DMS 273 treated with DMSO at 0.1 percent for 48 hours (cell line): ENCODE data around the gene ZNG1C.
"Not testable (repeated sequence)": the region's sequence is repeated elsewhere in the genome, so short reads cannot be mapped to it uniquely, and the experiment has no call there.

Experiments used
- DNase-seq: peaks from one replicate; lab custom pipeline; 2025; lab: John Stamatoyannopoulos, UW

Gene ZNG1C

DNA sequence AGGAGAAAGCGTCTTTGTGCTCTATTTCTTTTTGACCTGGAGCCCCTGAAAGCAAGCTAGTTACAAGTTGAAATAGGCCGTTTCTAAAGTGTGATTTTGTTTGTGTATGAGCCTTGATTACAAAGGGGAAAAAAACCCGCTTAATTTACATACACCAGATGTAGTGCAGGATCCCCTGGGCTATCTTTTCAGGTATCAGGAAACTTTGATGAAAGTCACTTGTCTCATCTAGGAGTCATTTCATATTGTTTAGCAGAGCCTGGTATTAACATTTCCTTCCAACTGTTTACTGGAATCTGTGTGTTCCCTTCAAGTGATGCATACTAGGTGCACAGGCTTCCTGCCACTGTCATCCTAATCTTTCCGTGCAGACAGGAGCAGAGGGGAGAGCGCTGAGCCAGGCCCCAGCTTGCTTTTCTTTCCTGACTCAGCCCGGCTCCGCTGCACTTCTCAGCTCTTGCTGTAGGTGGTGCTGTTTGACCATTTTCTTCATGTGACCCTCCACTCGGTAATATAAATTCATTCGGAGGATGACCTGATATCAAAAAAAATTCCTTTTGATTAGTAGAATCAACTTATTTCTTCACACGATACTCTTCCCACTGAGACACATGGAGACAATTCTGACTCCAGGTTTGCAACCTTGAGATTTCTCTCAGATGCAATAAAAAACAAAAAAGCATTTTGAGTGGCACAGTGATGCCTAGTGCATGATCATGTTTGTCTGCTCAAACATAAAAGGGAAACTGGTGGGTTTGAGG is 100.7 kb downstream of the ZNG1C start:
- DNase-seq = not testable (repeated sequence)

DNA sequence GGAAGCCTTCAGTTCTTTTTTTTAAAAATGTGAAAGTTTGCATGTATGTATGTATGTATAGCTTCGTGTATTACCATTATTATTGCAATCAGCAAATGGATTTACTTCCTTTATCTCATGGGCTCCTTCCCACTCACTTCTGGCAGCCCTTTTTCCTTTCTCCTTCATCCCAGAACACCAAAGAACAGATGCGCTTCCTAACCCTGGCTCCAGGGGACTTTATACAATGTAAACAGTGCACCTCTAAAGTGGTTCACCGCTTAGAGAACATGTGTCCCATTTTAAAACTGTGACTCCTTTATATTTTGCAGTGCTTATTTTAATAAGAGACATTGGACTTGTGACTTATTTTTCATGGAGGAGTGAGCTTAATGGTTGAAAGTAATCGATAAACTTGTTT is 101.5 kb downstream of the ZNG1C start:
- DNase-seq = not testable (repeated sequence)

DNA sequence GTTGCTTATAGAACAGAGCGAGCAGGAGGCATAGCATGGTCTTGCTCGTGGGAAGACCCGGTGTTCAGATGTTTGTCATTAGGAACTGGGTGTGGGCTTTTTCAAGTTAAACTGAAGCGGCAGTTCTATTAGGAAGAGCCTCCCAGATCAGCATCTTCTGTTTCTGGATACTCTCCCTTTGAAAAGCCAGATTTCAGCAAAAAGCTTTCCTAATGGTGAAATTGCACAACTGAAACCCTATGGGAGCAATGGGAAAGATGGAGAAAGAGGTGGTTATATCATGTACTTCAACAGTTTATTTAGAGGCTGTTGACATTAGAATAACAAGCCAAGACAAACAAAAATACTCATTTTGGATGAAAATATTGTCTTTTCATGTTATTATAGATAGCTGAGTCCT is 102.2 kb downstream of the ZNG1C start:
- DNase-seq = not testable (repeated sequence)
